WI38 (cell line): ENCODE measurements around the gene KIF15.
"Not testable (repeated sequence)": the region's sequence is repeated elsewhere in the genome, so short reads cannot be mapped to it uniquely, and the experiment has no call there.

Experiments
- H3K4me3 ChIP-seq: 2 replicates; pipeline ENCODE4 v1.5.1; 2011; ENCODE audit warnings: low read depth, mild to moderate bottlenecking, control low read depth, low read length
- CTCF ChIP-seq: IDR thresholded peaks from 2 replicates; pipeline ENCODE4 v1.5.1; 2012; ENCODE audit warnings: low read depth, mild to moderate bottlenecking, control low read depth, low read length

KIF15 gene

GRCh38 chr3:44782891-44783290, 21.3 kb downstream of the KIF15 start:
- TF ChIP-seq CTCF: no peak
- H3K4me3 ChIP-seq: no peak overlapping the region

GRCh38 chr3:44795197-44795596, 33.6 kb downstream of the KIF15 start:
- TF ChIP-seq CTCF: no peak
- no peak overlapping the region for H3K4me3 ChIP-seq

- no peak overlapping the region for H3K4me3 ChIP-seq
- no peak for TF ChIP-seq CTCF
Observed at GRCh38 chr3:44802011-44802410, 40.4 kb downstream of the KIF15 start.

GRCh38 chr3:44803298-44803697, 41.7 kb downstream of the KIF15 start:
- TF ChIP-seq CTCF: no peak
- H3K4me3 ChIP-seq: no peak overlapping the region

- TF ChIP-seq CTCF: no peak
- H3K4me3 ChIP-seq: no peak overlapping the region
Observed at GRCh38 chr3:44805960-44806359, 44.4 kb downstream of the KIF15 start.

GRCh38 chr3:44814751-44815150, 53.2 kb downstream of the KIF15 start:
- TF ChIP-seq CTCF: no peak
- H3K4me3 ChIP-seq: no peak overlapping the region

- H3K4me3 ChIP-seq: not testable (repeated sequence)
Observed at GRCh38 chr3:44816334-44816733, 54.7 kb downstream of the KIF15 start.

GRCh38 chr3:44821206-44821605, 59.6 kb downstream of the KIF15 start:
- H3K4me3 ChIP-seq: not testable (repeated sequence)
